Measurements from ENCODE around the gene REV3L. TPM values are rescaled to one million over a fixed set of nuclear protein-coding genes. Genes with fewer than 3 reads are reported as not detected.
A peak's percentile ranks its signal among the peaks of the same experiment; 100 is the strongest.

The REV3L gene
- total and polyA plus RNA-seq, 9 of the 15 experiments (the other 6 are each of a cell fraction or from before 2014, with no cell fraction given) = 5.5 to 24.4 (median 14.4) TPM

GRCh38 chr6:111520524-111520923 is 37.5 kb upstream of the REV3L start (continued):
- TF ChIP-seq, protein P1, sequence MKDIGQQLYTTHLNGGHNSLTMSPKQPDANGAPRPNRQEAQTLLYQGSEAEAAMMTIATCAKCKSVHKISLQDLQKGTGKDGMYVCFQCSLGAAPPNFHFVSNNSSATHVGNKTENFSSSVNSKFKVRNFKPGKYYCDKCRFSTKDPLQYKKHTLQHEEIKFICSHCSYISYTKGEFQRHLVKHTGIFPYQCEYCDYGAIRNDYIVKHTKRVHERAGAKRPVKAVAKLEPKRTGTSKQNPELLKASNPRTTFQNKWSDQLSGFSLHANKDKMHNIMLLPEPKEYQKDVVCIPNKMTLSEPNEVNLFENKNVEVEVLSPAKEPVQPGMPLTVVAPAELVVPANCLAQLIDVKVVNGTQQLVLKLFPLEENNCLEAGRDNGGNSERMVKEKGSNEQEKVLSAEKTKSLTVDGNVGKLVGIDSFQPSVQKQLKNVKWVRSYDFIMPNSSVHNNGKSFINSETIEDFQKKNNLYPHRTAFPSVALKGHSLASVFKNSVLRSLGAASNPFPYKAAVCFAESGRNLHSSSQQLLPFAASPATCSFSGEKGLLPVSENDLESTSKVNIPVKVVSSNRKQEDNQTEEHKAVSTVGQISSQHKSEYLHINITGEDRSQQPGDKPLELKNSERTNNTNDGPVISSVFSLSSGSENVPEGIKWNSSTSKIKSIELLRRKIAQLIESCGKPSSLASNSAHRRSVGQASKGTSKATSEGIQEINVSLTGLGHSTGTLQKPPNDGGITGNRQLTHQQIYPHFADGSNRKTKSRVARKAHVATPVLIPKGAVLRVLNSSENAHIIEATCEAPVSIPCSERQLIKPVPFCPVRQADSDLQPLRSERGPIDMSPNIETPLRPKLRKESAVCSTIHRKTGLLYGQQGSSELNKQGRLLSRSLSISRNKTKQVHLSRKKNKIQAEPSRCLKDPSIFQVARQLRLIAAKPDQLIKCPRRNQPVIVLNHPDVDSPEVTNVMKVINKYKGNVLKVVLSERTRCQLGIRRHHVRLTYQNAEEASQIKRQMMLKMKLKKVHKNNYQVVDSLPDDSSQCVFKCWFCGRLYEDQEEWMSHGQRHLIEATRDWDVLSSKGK (CRISPR knock-in tag; IDR thresholded peaks at IDR 0.05) = no peak
- no peak for TF ChIP-seq NCOA2 (IDR thresholded peaks at IDR 0.05; ENCODE audit: partially characterized antibody in 2 of 2)

DNA sequence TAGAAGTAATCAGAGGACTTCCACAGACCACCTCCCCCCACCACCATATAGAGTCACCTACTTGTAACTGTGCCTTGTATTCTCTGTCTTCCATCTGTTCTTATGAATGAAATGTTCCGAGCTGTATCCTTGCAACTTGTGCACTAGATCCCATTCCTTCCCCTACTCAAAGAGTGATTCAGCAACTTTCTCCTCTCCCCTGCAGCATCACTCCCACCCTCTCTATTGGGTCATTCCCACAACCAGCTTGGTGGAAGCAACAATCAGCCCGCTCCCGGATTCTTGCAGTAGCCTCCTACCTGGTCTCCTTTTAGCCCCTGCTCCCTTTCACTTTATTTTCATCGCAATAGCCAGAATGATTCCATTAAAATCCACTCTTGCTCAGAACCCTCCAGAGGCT is 34.9 kb upstream of the REV3L start:
- H3K27me3 ChIP-seq (ENCODE audit: control insufficient read depth in 2 of 2, insufficient read depth in 2 of 2, low read length in 2 of 2) = no peaks in the 10 kb centered on the region
- no peaks in the 10 kb centered on the region for H3K36me3 ChIP-seq (ENCODE audit: control insufficient read depth, insufficient read depth, low read length)
- no peak overlapping the region for H2AFZ ChIP-seq (ENCODE audit: low read depth, low read length)
- in situ Hi-C loops (cut with MboI) (no loop called here), intact Hi-C loops (cut with micrococcal nuclease) (no loop called here)
- peak; percentile 11 for FAIRE-seq
- ATAC-seq = peak; percentile 48
- ChIA-PET CTCF (ENCODE audit: low intra/inter-chr PET ratio) (no interaction called here), POLR2A (interaction anchor here (0.6 to 1.5 kb wide), 4 partner anchors 9 to 560 kb away, joined by 3 to 4 read pairs (median 3); partner anchors contain the start of gene GTF3C6)
- H3K9ac ChIP-seq (ENCODE audit: insufficient read depth in 1 of 2, low read depth in 2 of 2, low read length in 2 of 2) = no peak overlapping the region
- BruUV-seq (replicated peaks) = no TSS peak
- H3K9me3 ChIP-seq (replicated peaks; ENCODE audit: control insufficient read depth, insufficient read depth, low read depth, low read length) = no peaks in the 10 kb centered on the region
- H3K4me2 ChIP-seq (ENCODE audit: insufficient read depth, low read length) = no peak overlapping the region
- no peak for DNase-seq (ENCODE audit: extremely low read depth in 1 of 4, low spot score in 3 of 4)
- H4K20me1 ChIP-seq (replicated peaks; ENCODE audit: control insufficient read depth, insufficient read depth, low read length) = no peaks in the 10 kb centered on the region
- no peak overlapping the region for H3K27ac ChIP-seq (ENCODE audit: extremely low read depth, low read depth, low read length)
- H3K79me2 ChIP-seq (ENCODE audit: control insufficient read depth, insufficient read depth, low read length) = no peaks in the 10 kb centered on the region
- 50% methylated on average over 4 of the region's 4 CpGs for WGBS (ENCODE audit: insufficient coverage, low coverage, missing lambda C conversion rate)
- H3K4me3 ChIP-seq = no peak overlapping the region
- no peaks in the 10 kb centered on the region; a peak in 1 of 5 replicates for H3K4me1 ChIP-seq (replicated peaks in 1 of 2; ENCODE audit: control insufficient read depth in 2 of 2, insufficient read depth in 2 of 2, low read length in 2 of 2)
- no peaks in the 10 kb centered on the region for H3K9me1 ChIP-seq (ENCODE audit: control insufficient read depth, insufficient read depth, low read length)
- 0 out of 2 replicates have a peak, but pooled peaks have one; percentile 19 for TF ChIP-seq NFE2L1 (tag; IDR thresholded peaks at IDR 0.05; ENCODE audit: borderline replicate concordance, low read depth)
- peak; percentile 89 for TF ChIP-seq NFE2 (IDR thresholded peaks at IDR 0.05; ENCODE audit: low read depth)
- peak; percentile 45; the same call in 1 of the 2 replicates for TF ChIP-seq MAFK (IDR thresholded peaks at IDR 0.05; ENCODE audit: low read length)
- TF ChIP-seq SMARCA4 (IDR thresholded peaks at IDR 0.05) = 0 out of 2 replicates have a peak, but pooled peaks have one; percentile 28
- peak; percentile 80 for TF ChIP-seq MAFG (tag; conservative IDR thresholded peaks at IDR 0.05)
- TF ChIP-seq DNMT1 (IDR thresholded peaks at IDR 0.05) = no peak
- TF ChIP-seq, protein P2, sequence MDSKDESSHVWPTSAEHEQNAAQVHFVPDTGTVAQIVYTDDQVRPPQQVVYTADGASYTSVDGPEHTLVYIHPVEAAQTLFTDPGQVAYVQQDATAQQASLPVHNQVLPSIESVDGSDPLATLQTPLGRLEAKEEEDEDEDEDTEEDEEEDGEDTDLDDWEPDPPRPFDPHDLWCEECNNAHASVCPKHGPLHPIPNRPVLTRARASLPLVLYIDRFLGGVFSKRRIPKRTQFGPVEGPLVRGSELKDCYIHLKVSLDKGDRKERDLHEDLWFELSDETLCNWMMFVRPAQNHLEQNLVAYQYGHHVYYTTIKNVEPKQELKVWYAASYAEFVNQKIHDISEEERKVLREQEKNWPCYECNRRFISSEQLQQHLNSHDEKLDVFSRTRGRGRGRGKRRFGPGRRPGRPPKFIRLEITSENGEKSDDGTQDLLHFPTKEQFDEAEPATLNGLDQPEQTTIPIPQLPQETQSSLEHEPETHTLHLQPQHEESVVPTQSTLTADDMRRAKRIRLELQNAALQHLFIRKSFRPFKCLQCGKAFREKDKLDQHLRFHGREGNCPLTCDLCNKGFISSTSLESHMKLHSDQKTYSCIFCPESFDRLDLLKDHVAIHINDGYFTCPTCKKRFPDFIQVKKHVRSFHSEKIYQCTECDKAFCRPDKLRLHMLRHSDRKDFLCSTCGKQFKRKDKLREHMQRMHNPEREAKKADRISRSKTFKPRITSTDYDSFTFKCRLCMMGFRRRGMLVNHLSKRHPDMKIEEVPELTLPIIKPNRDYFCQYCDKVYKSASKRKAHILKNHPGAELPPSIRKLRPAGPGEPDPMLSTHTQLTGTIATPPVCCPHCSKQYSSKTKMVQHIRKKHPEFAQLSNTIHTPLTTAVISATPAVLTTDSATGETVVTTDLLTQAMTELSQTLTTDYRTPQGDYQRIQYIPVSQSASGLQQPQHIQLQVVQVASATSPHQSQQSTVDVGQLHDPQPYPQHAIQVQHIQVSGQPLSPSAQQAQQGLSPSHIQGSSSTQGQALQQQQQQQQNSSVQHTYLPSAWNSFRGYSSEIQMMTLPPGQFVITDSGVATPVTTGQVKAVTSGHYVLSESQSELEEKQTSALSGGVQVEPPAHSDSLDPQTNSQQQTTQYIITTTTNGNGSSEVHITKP (IDR thresholded peaks at IDR 0.05; ENCODE audit: partially characterized antibody) = peak; percentile 22
- TF ChIP-seq ZNF316 (IDR thresholded peaks at IDR 0.05) = peak; percentile 76
- TF ChIP-seq, protein P3, sequence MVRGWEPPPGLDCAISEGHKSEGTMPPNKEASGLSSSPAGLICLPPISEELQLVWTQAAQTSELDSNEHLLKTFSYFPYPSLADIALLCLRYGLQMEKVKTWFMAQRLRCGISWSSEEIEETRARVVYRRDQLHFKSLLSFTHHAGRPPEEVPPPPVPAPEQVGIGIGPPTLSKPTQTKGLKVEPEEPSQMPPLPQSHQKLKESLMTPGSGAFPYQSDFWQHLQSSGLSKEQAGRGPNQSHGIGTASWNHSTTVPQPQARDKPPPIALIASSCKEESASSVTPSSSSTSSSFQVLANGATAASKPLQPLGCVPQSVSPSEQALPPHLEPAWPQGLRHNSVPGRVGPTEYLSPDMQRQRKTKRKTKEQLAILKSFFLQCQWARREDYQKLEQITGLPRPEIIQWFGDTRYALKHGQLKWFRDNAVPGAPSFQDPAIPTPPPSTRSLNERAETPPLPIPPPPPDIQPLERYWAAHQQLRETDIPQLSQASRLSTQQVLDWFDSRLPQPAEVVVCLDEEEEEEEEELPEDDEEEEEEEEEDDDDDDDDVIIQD (CRISPR knock-in tag; IDR thresholded peaks at IDR 0.05) = no peak
- peak; percentile 86 for TF ChIP-seq C11orf30 (IDR thresholded peaks at IDR 0.05; ENCODE audit: low read depth)
- TF ChIP-seq MAFF (IDR thresholded peaks at IDR 0.05; ENCODE audit: low read length) = peak; percentile 39; the same call in 1 of the 2 replicates
